Mesendoderm (in vitro differentiated cells): ENCODE measurements around the gene DHX58. TPM values are rescaled to one million over a fixed set of nuclear protein-coding genes. Genes with fewer than 3 reads are reported as not detected.

Source experiments
- DNase-seq: peaks from one replicate; pipeline ENCODE4 v3.0.0; 2013
- H2AK5ac ChIP-seq: 2 replicates; pipeline ENCODE4 v1.6.1; 2013; ENCODE audit warnings: low read length, inconsistent platforms
- H2BK120ac ChIP-seq: 2 replicates; pipeline ENCODE4 v1.6.1; 2013; ENCODE audit warnings: low read depth, mild to moderate bottlenecking, low read length, moderate library complexity, mixed read lengths
- H2BK15ac ChIP-seq: replicated peaks from 2 replicates; pipeline ENCODE4 v1.6.1; 2013; ENCODE audit warnings: low read depth, mild to moderate bottlenecking, moderate library complexity
- H2BK5ac ChIP-seq: 2 replicates; pipeline ENCODE4 v1.6.1; 2013; ENCODE audit warnings: low read length, inconsistent platforms
- H3K18ac ChIP-seq: 2 replicates; pipeline ENCODE4 v1.6.1; 2013; ENCODE audit warnings: mild to moderate bottlenecking, low read length, mixed read lengths
- H3K23ac ChIP-seq: one replicate; pipeline ENCODE4 v1.6.1; 2013; ENCODE audit warnings: low read length
- H3K27ac ChIP-seq: 2 replicates; pipeline ENCODE4 v1.5.1; 2013; ENCODE audit warnings: low read depth, mild to moderate bottlenecking, inconsistent platforms, low read length, moderate library complexity
- H3K27me3 ChIP-seq: 2 replicates; pipeline ENCODE4 v1.6.1; 2013; ENCODE audit warnings: low read length, control low read depth, mild to moderate bottlenecking, inconsistent platforms; ENCODE audit not compliant: insufficient read depth, poor library complexity
- H3K36me3 ChIP-seq: 2 replicates; pipeline ENCODE4 v1.6.1; 2013; ENCODE audit warnings: low read length, inconsistent platforms; ENCODE audit not compliant: control insufficient read depth, insufficient read depth
- H3K4ac ChIP-seq: one replicate; pipeline ENCODE4 v1.6.1; 2013; ENCODE audit warnings: low read depth, mild to moderate bottlenecking, low read length, moderate library complexity
- H3K4me1 ChIP-seq: 2 replicates; pipeline ENCODE4 v1.6.1; 2013; ENCODE audit warnings: low read depth, low read length, inconsistent platforms; ENCODE audit not compliant: control insufficient read depth
- H3K4me2 ChIP-seq: 2 replicates; pipeline ENCODE4 v1.6.1; 2013; ENCODE audit warnings: low read length
- H3K4me3 ChIP-seq: 2 replicates; pipeline ENCODE4 v1.5.1; 2013; ENCODE audit warnings: mild to moderate bottlenecking, low read length
- H3K56ac ChIP-seq: one replicate; pipeline ENCODE4 v1.6.1; 2013; ENCODE audit warnings: low read length
- H3K79me1 ChIP-seq: 2 replicates; pipeline ENCODE4 v1.6.1; 2013; ENCODE audit warnings: low read length, inconsistent platforms
- H3K79me2 ChIP-seq: 2 replicates; pipeline ENCODE4 v1.6.1; 2013; ENCODE audit warnings: mild to moderate bottlenecking, low read length; ENCODE audit not compliant: control insufficient read depth, insufficient read depth
- H3K9ac ChIP-seq: 2 replicates; pipeline ENCODE4 v1.6.1; 2013; ENCODE audit warnings: low read length, inconsistent platforms
- H4K5ac ChIP-seq: one replicate; pipeline ENCODE4 v1.6.1; 2013; ENCODE audit warnings: low read length
- H4K8ac ChIP-seq: one replicate; pipeline ENCODE4 v1.6.1; 2013; ENCODE audit warnings: low read depth, mild to moderate bottlenecking, control low read depth, low read length, moderate library complexity
- WGBS: extraction: QIAGEN DNeasy Blood & Tissue Kit; methylation state at CpG from one replicate; pipeline ENCODE4 v1.1.7; 2013; ENCODE audit warnings: low lambda C conversion rate, missing lambda C conversion rate; ENCODE audit not compliant: insufficient coverage; ENCODE audit errors: extremely low coverage; 5-methylcytosine and 5-hydroxymethylcytosine counted together
- polyA plus RNA-seq, 2 experiments: library from polyadenylated mRNA; stranded (reverse); fragments of 200-250 nt; gene quantifications; one replicate each; pipeline ENCODE4 v1.2.3, GENCODE V29; 2013

Gene DHX58
- polyA plus RNA-seq (2013, experiment 1 of 2) = 1.6 TPM
- polyA plus RNA-seq (2013, experiment 2 of 2) = 1.5 TPM

- Histone ChIP-seq H2BK5ac (no peak within 1 kb of the TSS), H2BK15ac (no peak within 1 kb of the TSS), H3K4ac (no peak within 1 kb of the TSS), H4K8ac (no peak within 1 kb of the TSS), H3K27ac (no peak within 1 kb of the TSS), H3K56ac (no peak within 1 kb of the TSS), H3K23ac (no peak within 1 kb of the TSS), H3K27me3 (no peaks in the 10 kb centered on the region), H3K9ac (no peak within 1 kb of the TSS), H4K5ac (no peak within 1 kb of the TSS), H2BK120ac (no peak within 1 kb of the TSS), H3K79me2 (no peaks in the 10 kb centered on the region), H3K4me2 (no peak within 1 kb of the TSS), H2AK5ac (no peak within 1 kb of the TSS), H3K4me1 (peaks cover 3% of the 10 kb centered on the region), H3K79me1 (no peaks in the 10 kb centered on the region), H3K4me3 (no peak within 1 kb of the TSS), H3K18ac (no peak within 1 kb of the TSS), H3K36me3 (peaks cover 4% of the 10 kb centered on the region)
- WGBS = no CpG with 5 or more reads among the region's 10 CpGs
- no peak for DNase-seq
These were observed at the start of gene DHX58 for GRCh38 chr17:42112552-42113176. DHX58 (minus strand) TSS chr17:42112714; CDS start chr17:42111892, 822 bp downstream.

GRCh38 chr17:42160531-42160910 is 48.0 kb upstream of the DHX58 start:
- no peak overlapping the region for H3K18ac ChIP-seq
- H2BK120ac ChIP-seq = no peak overlapping the region
- no peak overlapping the region for H3K4me3 ChIP-seq
- DNase-seq = no peak
- no peaks in the 10 kb centered on the region for H3K27me3 ChIP-seq
- no peak overlapping the region for H3K9ac ChIP-seq
- H4K5ac ChIP-seq = no peak overlapping the region
- no CpG with 5 or more reads among the region's 7 CpGs for WGBS
- no peak overlapping the region for H3K4me2 ChIP-seq
- no peak overlapping the region for H3K27ac ChIP-seq
- no peak overlapping the region for H3K56ac ChIP-seq
- H2BK5ac ChIP-seq = no peak overlapping the region
- no peak overlapping the region for H3K4ac ChIP-seq
- no peak overlapping the region for H3K23ac ChIP-seq
- peaks cover 2% of the 10 kb centered on the region for H3K4me1 ChIP-seq
- H4K8ac ChIP-seq = no peak overlapping the region
- H3K79me2 ChIP-seq = no peaks in the 10 kb centered on the region
- no peaks in the 10 kb centered on the region for H3K36me3 ChIP-seq
- no peak overlapping the region for H2AK5ac ChIP-seq
- H3K79me1 ChIP-seq = no peaks in the 10 kb centered on the region
- H2BK15ac ChIP-seq = no peak overlapping the region

- Histone ChIP-seq H3K36me3 (no peaks in the 10 kb centered on the region), H3K18ac (no peak overlapping the region), H3K9ac (no peak overlapping the region), H3K4ac (no peak overlapping the region), H4K8ac (no peak overlapping the region), H2BK15ac (no peak overlapping the region), H3K79me2 (no peaks in the 10 kb centered on the region), H3K4me3 (no peak overlapping the region), H3K56ac (peak overlapping the region; percentile 34), H2BK120ac (no peak overlapping the region), H3K27ac (no peak overlapping the region), H2AK5ac (no peak overlapping the region), H3K4me2 (no peak overlapping the region), H4K5ac (no peak overlapping the region), H3K79me1 (no peaks in the 10 kb centered on the region), H3K23ac (no peak overlapping the region), H3K27me3 (no peaks in the 10 kb centered on the region), H3K4me1 (peaks cover 2% of the 10 kb centered on the region), H2BK5ac (no peak overlapping the region)
- no peak for DNase-seq
- WGBS = no CpG with 5 or more reads among the region's 14 CpGs
These were observed 47.4 kb upstream of the DHX58 start for GRCh38 chr17:42159796-42160530.

GRCh38 chr17:42155614-42156045 is 43.1 kb upstream of the DHX58 start:
- H2BK5ac ChIP-seq = peak overlapping the region; percentile 8
- peaks cover 20% of the 10 kb centered on the region for H3K79me1 ChIP-seq
- DNase-seq = peak; percentile 84
- H3K56ac ChIP-seq = peak overlapping the region; percentile 71
- H3K4me1 ChIP-seq = peaks cover 2% of the 10 kb centered on the region
- no peak overlapping the region for H2BK120ac ChIP-seq
- peak overlapping the region; percentile 86 for H3K4ac ChIP-seq
- H3K36me3 ChIP-seq = no peaks in the 10 kb centered on the region
- H4K5ac ChIP-seq = no peak overlapping the region
- no peak overlapping the region for H3K18ac ChIP-seq
- H3K4me3 ChIP-seq = peak overlapping the region; percentile 48
- peak overlapping the region; percentile 66 for H3K9ac ChIP-seq
- H4K8ac ChIP-seq = no peak overlapping the region
- no peak overlapping the region for H2BK15ac ChIP-seq
- WGBS = no CpG with 5 or more reads among the region's 17 CpGs
- peak overlapping the region; percentile 23 for H3K27ac ChIP-seq
- peak overlapping the region; percentile 75 for H3K4me2 ChIP-seq
- H3K27me3 ChIP-seq = no peaks in the 10 kb centered on the region
- no peak overlapping the region for H2AK5ac ChIP-seq
- H3K23ac ChIP-seq = no peak overlapping the region
- H3K79me2 ChIP-seq = peaks cover 27% of the 10 kb centered on the region

- H3K4me1 ChIP-seq = peaks cover 2% of the 10 kb centered on the region
- H3K4me2 ChIP-seq = peak overlapping the region; percentile 82
- H3K18ac ChIP-seq = peak overlapping the region; percentile 64
- no peak overlapping the region for H3K27ac ChIP-seq
- H3K56ac ChIP-seq = peak overlapping the region; percentile 91
- peak overlapping the region; percentile 25 for H3K23ac ChIP-seq
- H3K79me1 ChIP-seq = peaks cover 20% of the 10 kb centered on the region
- WGBS = no CpG with 5 or more reads among the region's 15 CpGs
- peak overlapping the region; percentile 91 for H3K4me3 ChIP-seq
- no peak overlapping the region for H2AK5ac ChIP-seq
- no peak overlapping the region for H2BK15ac ChIP-seq
- no peak overlapping the region for H2BK120ac ChIP-seq
- peak overlapping the region; percentile 91 for H3K9ac ChIP-seq
- H4K5ac ChIP-seq = no peak overlapping the region
- H3K79me2 ChIP-seq = peaks cover 27% of the 10 kb centered on the region
- no peaks in the 10 kb centered on the region for H3K36me3 ChIP-seq
- H3K27me3 ChIP-seq = no peaks in the 10 kb centered on the region
- peak; percentile 51 for DNase-seq
- no peak overlapping the region for H2BK5ac ChIP-seq
- peak overlapping the region; percentile 48 for H3K4ac ChIP-seq
- H4K8ac ChIP-seq = no peak overlapping the region
These were observed 41.6 kb upstream of the DHX58 start for GRCh38 chr17:42153919-42154742.
